ENCODE data around the gene CD33.

DNA sequence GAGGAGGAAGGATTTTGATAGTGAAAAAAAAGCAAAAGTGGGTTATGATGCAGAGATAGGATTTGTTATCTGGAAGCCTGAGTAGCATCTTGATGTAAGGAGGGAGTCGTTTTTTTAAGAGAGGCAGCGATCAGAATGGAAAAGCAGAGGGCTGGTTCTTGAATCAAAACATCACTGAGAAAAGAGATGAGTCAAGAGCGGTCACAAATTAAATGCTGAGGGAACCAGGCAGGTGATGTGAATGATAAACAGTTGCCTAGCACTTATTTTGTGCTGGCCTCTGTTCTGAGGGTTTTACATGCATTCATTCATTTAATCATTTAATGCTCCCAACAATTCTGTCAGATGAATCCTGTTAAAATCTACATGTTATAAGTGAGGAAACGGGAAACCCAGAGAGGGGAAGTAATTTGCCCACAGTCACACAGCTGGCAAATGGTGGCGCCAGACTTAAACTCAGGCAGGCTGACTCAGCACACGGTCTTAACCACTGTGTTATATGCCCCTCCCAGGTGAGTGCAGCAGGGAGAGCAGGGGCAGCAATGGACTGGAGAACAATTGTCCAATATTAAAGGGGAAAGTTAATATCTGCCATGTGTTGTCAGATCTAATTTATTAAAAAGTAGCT is 47.4 kb downstream of the CD33 start:
- TF ChIP-seq, protein P1, sequence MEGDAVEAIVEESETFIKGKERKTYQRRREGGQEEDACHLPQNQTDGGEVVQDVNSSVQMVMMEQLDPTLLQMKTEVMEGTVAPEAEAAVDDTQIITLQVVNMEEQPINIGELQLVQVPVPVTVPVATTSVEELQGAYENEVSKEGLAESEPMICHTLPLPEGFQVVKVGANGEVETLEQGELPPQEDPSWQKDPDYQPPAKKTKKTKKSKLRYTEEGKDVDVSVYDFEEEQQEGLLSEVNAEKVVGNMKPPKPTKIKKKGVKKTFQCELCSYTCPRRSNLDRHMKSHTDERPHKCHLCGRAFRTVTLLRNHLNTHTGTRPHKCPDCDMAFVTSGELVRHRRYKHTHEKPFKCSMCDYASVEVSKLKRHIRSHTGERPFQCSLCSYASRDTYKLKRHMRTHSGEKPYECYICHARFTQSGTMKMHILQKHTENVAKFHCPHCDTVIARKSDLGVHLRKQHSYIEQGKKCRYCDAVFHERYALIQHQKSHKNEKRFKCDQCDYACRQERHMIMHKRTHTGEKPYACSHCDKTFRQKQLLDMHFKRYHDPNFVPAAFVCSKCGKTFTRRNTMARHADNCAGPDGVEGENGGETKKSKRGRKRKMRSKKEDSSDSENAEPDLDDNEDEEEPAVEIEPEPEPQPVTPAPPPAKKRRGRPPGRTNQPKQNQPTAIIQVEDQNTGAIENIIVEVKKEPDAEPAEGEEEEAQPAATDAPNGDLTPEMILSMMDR (IDR thresholded peaks at IDR 0.05) = no peak
- no peak for TF ChIP-seq POLR2A (IDR thresholded peaks at IDR 0.05)

Measured in esophagus squamous epithelium (tissue), 4 donors.